ENCODE data around the gene SIRPA. TPM values are rescaled to one million over a fixed set of nuclear protein-coding genes. Genes with fewer than 3 reads are reported as not detected.

The SIRPA gene
- total RNA-seq, 1 donor from 2014 or later: 6.8 TPM

DNA sequence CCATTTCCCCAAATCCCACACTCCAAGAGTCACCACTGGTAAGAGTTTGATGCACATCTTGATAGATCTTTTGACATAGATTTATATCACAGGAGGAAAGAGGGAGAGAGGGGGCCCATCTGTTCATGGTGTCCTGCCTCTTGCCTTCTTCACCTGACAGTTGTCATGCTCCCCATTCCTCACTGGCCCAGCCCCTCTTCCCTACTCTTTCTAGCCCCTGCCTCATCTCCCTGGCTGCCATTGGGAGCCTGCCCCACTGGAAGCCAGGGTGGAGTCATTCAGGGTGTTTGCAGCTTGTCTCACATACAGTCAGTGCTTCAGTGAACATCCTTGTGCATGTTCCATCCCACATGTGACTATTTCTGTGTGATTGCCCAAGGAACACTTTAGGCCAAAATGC lies 27.6 kb downstream of the SIRPA start:
- no peak for DNase-seq (ENCODE audit: low spot score in 2 of 2, unreplicated experiment in 2 of 2)
- Mint-ChIP-seq H3K27me3 (ENCODE audit: low read depth) (no peaks in the 10 kb centered on the region), H3K9me3 (no peaks in the 10 kb centered on the region), H3K27ac (no peak overlapping the region), H3K4me3 (no peak overlapping the region), H3K36me3 (no peaks in the 10 kb centered on the region), H3K4me1 (no peaks in the 10 kb centered on the region)
- TF ChIP-seq, protein P1, sequence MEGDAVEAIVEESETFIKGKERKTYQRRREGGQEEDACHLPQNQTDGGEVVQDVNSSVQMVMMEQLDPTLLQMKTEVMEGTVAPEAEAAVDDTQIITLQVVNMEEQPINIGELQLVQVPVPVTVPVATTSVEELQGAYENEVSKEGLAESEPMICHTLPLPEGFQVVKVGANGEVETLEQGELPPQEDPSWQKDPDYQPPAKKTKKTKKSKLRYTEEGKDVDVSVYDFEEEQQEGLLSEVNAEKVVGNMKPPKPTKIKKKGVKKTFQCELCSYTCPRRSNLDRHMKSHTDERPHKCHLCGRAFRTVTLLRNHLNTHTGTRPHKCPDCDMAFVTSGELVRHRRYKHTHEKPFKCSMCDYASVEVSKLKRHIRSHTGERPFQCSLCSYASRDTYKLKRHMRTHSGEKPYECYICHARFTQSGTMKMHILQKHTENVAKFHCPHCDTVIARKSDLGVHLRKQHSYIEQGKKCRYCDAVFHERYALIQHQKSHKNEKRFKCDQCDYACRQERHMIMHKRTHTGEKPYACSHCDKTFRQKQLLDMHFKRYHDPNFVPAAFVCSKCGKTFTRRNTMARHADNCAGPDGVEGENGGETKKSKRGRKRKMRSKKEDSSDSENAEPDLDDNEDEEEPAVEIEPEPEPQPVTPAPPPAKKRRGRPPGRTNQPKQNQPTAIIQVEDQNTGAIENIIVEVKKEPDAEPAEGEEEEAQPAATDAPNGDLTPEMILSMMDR (IDR thresholded peaks at IDR 0.05; ENCODE audit: unreplicated experiment): no peak

DNA sequence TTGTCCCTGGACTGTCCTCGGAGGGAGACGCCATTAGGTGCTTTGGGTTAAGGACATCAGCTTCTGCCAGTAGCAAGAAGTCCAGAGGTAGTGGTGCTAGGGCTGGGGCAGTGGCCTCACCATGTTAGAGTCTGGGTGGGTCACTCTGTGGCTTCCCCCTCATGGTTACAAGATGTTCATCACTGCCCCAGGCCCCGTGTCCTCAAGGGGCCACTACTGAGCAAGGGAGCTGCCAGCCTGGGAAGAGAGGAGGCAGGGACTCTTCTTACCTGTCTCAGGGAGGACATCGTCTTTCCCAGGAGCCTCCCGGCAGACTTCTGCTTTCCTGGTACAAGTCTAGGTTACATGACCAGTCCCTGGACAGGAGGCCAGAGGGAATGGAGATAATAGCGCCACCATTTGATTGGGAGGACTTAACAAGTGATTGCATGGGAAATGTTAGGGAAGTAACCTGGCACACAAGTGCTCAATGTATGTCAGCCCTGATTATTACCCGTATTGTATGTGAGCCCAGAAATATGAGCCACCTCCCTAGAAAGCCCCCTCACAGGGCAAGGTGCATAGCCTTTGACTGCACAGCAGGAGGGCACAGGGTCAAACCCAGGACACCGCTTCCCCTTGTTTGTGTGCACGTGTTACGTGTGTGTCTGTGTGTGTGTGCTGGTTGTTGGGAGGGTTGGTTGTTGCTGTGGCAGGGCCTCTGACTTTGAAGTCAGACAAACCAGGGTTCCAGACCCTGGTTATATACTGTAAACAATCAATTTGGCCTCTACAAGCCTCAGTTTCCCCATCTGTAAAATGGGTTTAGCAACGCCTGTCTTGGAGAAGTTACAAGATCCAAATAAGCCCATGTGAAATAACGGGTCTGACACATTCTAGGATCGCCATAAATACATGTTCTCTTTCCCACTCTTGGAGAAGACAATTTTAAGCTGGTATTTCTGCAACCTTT lies 30.0 kb downstream of the SIRPA start:
- H3K36me3 Mint-ChIP-seq: no peaks in the 10 kb centered on the region
- no peak overlapping the region for H3K27ac Mint-ChIP-seq
- H3K27me3 Mint-ChIP-seq (ENCODE audit: low read depth): no peaks in the 10 kb centered on the region
- DNase-seq (ENCODE audit: low spot score in 2 of 2, unreplicated experiment in 2 of 2): no peak
- TF ChIP-seq, protein P1 (IDR thresholded peaks at IDR 0.05; ENCODE audit: unreplicated experiment): no peak
- peaks cover 3% of the 10 kb centered on the region for H3K4me1 Mint-ChIP-seq
- H3K9me3 Mint-ChIP-seq: no peaks in the 10 kb centered on the region
- H3K4me3 Mint-ChIP-seq: no peak overlapping the region

DNA sequence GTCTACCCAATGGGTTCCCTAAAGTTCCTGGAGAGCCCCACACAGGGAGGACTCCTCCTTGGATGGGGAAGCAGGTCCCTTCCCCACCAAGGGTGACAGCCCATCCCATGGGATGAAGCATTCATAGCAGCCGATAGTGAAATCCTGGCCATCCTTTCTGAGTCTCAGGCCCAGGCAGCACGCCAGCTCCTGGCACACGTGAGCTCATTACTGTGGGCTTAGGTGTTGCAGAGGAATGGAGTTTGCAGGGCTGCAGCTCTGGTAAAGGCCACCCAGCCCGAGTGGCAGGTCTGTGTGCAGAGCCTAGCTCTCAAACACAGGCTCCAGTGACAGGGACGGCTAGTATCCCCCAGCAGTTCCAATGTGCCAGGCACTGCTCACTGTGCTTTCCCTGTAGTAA lies 31.0 kb downstream of the SIRPA start:
- no peaks in the 10 kb centered on the region for H3K9me3 Mint-ChIP-seq
- DNase-seq (ENCODE audit: low spot score in 2 of 2, unreplicated experiment in 2 of 2): no peak
- H3K36me3 Mint-ChIP-seq: no peaks in the 10 kb centered on the region
- no peaks in the 10 kb centered on the region for H3K27me3 Mint-ChIP-seq (ENCODE audit: low read depth)
- no peak overlapping the region for H3K27ac Mint-ChIP-seq
- TF ChIP-seq, protein P1 (IDR thresholded peaks at IDR 0.05; ENCODE audit: unreplicated experiment): no peak
- peaks cover 3% of the 10 kb centered on the region for H3K4me1 Mint-ChIP-seq
- no peak overlapping the region for H3K4me3 Mint-ChIP-seq

DNA sequence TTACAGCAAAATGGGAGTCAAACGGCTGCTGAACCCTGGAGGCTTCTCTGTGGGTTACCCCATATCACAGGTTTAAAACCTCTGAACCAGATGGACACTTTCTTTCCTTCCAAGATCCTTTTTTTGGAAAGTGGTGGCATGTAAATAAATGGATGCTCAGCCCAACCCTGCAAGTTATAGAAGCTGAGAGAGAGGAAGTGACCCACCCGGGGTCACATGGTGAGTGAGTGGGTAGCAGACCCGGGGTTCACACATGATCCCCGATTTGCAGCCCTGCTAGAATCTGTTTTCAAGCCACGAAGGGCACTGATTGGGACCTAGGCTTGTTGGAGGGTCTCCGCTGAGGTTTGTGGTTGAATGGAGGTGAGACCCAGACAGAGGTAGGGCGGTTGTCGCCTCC lies 32.0 kb downstream of the SIRPA start:
- Mint-ChIP-seq H3K27ac (no peak overlapping the region), H3K4me3 (no peak overlapping the region), H3K9me3 (no peaks in the 10 kb centered on the region), H3K36me3 (no peaks in the 10 kb centered on the region), H3K27me3 (ENCODE audit: low read depth) (no peaks in the 10 kb centered on the region), H3K4me1 (peaks cover 3% of the 10 kb centered on the region)
- no peak for DNase-seq (ENCODE audit: low spot score in 2 of 2, unreplicated experiment in 2 of 2)
- TF ChIP-seq, protein P1 (IDR thresholded peaks at IDR 0.05; ENCODE audit: unreplicated experiment): no peak

DNA sequence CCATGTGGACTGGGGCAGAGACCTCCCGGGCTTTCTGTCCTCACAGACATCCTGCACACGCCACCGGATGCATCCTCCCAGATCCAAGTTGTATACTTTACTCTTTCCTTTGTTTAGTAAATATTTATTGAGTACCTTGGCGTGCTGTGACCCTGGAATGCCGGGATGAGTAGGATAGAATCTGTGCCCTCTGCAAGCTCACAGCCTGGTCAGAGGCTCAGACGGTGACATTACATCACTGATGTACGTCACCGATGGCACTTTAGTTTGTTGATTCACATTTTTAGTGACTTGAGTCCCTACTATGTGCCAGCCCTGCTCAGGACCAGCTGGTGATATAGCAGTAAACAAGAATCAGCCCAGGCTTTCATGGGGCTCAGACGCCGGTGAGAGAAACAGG lies 32.9 kb downstream of the SIRPA start:
- Mint-ChIP-seq H3K9me3 (no peaks in the 10 kb centered on the region), H3K4me1 (peaks cover 3% of the 10 kb centered on the region), H3K36me3 (no peaks in the 10 kb centered on the region), H3K4me3 (no peak overlapping the region), H3K27me3 (ENCODE audit: low read depth) (no peaks in the 10 kb centered on the region), H3K27ac (no peak overlapping the region)
- DNase-seq (ENCODE audit: low spot score in 2 of 2, unreplicated experiment in 2 of 2): no peak
- TF ChIP-seq, protein P1 (IDR thresholded peaks at IDR 0.05; ENCODE audit: unreplicated experiment): no peak
